OCI-M1 (cell line): ENCODE measurements around the gene ZSCAN20.

Experiments used
- DNase-seq: peaks from one replicate; lab custom pipeline; 2025; lab: John Stamatoyannopoulos, UW

Gene ZSCAN20

GRCh38 chr1:33443705-33444180 is 28.7 kb upstream of the ZSCAN20 start:
- no peak for DNase-seq

DNA sequence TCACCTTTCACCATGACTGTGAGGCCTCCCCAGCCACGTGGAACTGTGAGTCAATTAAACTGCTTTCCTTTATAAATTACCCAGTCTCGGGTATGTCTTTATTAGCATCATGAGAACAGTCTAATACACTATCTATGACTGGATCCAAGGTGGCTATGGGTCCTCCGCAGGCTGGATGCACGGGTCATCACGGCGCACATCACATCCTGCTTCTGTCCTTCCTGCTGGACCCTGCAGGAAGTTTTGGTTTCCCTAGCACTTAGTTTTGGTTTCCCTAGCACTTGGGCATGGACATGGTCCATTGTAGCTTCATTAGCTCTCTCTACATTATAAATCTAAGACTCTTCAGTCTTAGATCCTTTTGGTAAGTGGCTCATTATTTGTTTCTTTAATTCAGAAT is 27.3 kb upstream of the ZSCAN20 start:
- no peak for DNase-seq

GRCh38 chr1:33446590-33446989 is 25.9 kb upstream of the ZSCAN20 start:
- DNase-seq, result no peak

DNA sequence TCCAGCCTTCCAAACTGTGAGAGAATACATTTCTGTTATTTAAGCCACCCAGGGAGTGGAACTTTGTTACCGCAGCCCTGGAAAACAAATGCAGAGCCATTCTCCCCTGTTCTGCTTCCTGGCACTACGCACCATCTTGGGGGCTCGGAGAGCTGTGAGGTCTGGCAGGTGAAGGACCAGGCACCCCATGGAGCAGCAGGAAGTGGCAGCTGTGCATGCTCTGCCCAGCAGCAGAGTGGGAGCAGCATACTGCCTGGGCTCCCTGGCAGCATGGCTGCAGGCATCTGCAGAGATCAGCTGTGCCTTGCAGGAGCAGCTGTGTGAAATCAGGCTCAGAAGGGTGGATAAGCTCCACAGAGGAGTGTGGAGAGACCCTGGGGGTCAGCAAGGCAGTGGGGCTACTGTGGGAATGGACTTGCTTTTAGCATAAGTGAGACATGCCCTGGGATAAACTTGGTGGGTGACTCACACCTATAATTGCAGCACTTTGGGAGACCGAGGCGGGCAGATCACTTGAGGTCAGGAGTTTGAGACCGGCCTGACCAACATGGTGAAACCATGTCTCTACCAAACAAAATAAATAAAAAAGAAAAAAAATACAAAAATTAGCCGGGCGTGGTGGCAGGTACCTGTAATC is 17.7 kb upstream of the ZSCAN20 start:
- no peak for DNase-seq

GRCh38 chr1:33455539-33456501 is 16.6 kb upstream of the ZSCAN20 start:
- peak; percentile 82 for DNase-seq

DNA sequence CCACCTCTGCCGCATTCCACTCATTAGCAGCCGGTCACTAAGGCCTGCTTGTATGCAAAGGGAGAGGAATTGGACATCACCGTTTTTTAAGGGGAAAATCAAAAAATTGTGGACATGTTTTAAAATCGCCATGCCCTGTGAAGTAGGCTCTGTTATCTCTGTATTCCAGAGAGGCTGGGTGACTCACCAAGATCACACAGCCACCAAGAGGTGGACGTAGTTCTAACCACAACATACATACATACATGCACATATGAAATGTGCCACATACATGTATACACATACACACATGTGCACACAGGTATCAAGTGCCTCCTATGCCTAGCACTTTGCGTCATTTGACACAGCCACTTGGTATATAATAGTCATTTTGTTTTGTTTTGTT is 16.0 kb upstream of the ZSCAN20 start:
- no peak for DNase-seq

- DNase-seq, result no peak
These were observed 12.8 kb upstream of the ZSCAN20 start for GRCh38 chr1:33459691-33460090.

DNA sequence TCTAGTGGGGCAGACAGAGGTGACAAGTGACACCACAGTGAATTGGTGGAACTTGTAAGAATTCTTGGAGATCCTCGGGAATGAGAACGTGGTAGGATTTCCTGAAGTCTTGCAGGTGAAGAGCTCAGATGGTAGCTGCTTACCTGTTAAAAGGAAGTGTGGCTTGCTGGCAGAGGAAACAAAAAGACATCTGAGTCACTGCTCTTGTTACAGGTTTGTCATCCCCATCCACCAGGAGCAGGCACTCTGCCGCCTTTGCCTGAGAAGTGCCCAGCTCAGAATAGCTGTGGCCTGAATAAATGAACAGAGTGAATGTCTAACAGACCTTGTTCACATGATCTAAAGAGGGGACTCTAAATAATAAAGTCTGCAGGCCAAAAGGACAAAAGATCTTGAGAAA is 12.3 kb upstream of the ZSCAN20 start:
- DNase-seq, result no peak

- peak; percentile 22 for DNase-seq
These were observed 11.4 kb upstream of the ZSCAN20 start for GRCh38 chr1:33460947-33461629.

GRCh38 chr1:33462405-33463164 is 9.9 kb upstream of the ZSCAN20 start:
- DNase-seq, result no peak

DNA sequence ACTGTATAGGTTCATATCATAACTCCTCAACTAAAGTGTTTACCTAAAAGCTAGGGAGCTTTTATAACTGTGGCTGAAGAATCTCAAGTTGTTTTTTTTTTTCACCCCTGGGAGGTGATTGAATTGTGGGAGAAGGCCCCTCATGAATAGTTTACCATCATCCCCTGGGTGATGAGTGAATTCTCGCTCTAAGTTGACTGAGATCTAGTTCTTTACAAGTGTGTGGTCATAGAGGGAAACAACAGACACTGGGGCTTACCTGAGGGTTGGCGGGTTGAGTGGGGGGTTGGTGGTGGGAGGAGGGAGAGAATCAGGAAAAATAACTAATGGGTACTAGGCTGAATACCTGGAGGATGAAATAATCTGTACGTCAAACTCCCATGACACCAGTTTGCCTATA is 7.9 kb upstream of the ZSCAN20 start:
- DNase-seq, result no peak

DNA sequence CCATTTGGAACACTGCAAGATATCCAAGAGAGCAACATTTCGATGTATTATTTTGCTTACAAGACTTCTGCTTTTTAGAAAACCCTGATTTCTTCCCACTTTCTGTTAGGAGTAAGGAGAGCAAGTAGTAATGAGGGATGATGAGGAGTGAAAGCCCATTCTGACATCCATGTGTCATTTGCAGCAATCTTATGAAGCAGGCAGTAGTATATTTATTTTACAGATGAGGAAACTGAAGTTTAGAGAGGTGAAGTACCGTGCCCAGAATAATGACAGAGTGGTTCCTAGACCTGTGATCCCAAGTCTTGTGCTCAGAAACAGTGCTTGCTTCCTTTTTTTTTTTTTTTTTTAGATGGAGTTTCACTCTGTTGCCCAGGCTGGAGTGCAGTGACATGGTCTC is 7.1 kb upstream of the ZSCAN20 start:
- DNase-seq, result no peak

DNA sequence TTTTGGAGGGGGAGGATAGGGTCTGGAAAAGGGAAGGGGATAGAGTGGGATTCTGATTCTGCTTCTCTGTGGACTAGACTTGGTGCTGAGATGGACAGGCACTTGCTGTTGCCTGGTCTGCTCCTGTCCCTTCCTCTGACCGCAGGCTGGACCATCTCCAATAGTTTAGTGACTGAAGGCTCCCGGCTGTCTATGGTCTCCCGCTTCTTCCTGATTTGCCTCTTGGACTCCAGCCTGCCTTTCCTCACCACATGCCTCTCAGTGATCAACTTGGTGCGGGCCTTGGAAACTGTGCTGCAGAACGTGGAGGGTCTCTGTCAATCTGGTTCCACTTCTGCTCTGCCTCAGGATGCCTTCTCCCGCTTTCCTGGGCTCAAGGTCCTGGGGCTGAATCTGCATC is 6.3 kb upstream of the ZSCAN20 start:
- no peak for DNase-seq

GRCh38 chr1:33468011-33468410 is 4.4 kb upstream of the ZSCAN20 start:
- no peak for DNase-seq

GRCh38 chr1:33468531-33468930 is 3.9 kb upstream of the ZSCAN20 start:
- DNase-seq, result no peak

DNA sequence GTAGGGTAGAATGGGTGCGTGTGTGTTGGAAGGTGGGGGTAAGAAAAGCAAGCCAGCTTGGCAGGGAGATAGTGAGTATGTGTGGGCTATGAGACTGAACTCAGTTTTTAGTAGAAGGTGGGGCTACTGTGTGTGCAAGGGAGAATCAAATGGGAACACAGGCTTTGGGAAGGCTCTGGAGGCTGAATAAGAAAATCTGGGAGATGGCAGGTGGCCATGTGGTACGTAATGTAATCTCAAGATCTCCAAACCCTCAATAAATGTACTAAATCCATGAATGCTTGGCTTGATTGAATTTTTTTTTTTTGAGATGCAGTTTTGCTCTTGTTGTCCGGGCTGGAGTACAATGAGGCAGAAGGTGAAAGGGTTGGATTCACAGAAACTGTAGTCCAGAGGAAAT is 3.5 kb upstream of the ZSCAN20 start:
- no peak for DNase-seq

GRCh38 chr1:33469691-33470090 is 2.8 kb upstream of the ZSCAN20 start:
- no peak for DNase-seq

GRCh38 chr1:33470495-33471012 is 1.9 kb upstream of the ZSCAN20 start:
- DNase-seq, result peak; percentile 86

DNA sequence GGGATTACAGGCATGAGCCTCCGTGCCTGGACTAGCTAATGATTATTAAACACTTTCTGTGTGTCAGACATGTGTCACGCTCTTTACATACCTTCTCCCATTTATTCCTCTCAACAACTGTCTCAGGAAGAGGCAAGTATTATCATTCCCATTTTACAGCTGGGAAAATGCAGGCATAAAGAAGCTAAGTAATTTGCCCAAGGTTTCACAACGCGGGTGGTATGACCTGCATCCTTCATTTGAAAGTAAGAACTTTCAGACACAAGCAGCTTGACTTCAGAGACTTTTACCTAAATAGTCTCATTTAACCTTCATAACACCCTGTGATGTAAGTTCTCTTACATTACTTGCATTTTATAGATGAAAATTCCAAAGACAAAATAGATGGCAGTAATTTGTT is 1.0 kb upstream of the ZSCAN20 start:
- DNase-seq, result no peak

DNA sequence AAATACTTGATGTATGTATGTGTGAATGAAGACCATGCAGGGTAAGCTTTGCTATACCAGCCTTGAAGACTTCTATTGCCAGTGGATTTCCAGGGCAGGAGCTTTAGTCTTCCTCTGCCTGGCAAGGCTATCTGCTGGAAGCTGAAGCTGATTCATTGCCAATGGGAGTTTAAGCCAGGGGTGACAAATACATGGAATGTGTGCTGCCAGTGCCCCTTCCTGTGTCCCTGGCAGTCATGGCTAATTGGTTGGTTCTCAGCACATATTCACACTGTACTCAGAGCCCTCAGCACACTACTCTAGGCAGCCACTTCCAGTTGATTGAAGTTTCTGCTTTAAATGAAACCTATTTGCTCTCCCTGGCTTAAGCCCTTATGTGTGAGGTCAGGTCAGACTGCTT is 1.5 kb downstream of the ZSCAN20 start:
- no peak for DNase-seq

- DNase-seq, result no peak
These were observed 5.0 kb downstream of the ZSCAN20 start for GRCh38 chr1:33477451-33477850.

GRCh38 chr1:33482412-33482811 is 10.0 kb downstream of the ZSCAN20 start:
- no peak for DNase-seq
